GM23248 (cell line): ENCODE data around the gene CDYL.

Source experiments
- EZH2 ChIP-seq: fragments of 200-600 bp; sonication (generic); IDR thresholded peaks from 2 replicates; pipeline ENCODE4 v1.6.1; 2018; ENCODE audit warnings: antibody characterized with exemption, mild to moderate bottlenecking; ENCODE audit not compliant: insufficient read depth, poor library complexity, severe bottlenecking
- EZH2phosphoT487 ChIP-seq: fragments of 200-600 bp; sonication (generic); IDR thresholded peaks from 2 replicates; pipeline ENCODE4 v1.6.1; 2018; ENCODE audit warnings: antibody characterized with exemption, moderate library complexity, mild to moderate bottlenecking, low read depth; ENCODE audit not compliant: insufficient read depth

DNA sequence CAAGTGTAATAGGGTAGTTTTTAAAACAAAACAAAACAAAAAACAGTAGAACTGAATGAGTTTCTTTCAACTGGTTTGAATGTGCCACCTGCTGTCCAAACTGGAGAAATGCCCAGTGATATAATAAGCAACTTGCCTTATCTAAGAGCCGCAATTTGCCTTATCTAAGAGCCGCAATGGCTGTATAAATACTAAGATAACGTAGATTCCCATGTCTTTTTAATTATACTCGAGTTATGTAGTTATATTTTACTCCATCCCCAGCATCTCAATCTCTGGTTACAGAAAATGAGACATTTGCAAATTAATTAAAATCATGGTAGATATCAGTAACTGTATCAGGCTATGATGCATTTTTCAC is 160.5 kb downstream of the CDYL start:
- no peak for TF ChIP-seq EZH2phosphoT487
- TF ChIP-seq EZH2: no peak
